GM19467 (cell line): ENCODE measurements around the gene HNF4A.

ENCODE experiments used
- ATAC-seq: cut with Tn5 transposase; IDR thresholded peaks from one replicate; pipeline ENCODE4 v1.9.1; 2021; ENCODE audit warnings: mild to moderate bottlenecking, moderate library complexity; ENCODE audit not compliant: unreplicated experiment

Gene HNF4A

GRCh38 chr20:44404204-44405181, 49.0 kb downstream of the HNF4A start:
- ATAC-seq, result no peak

- ATAC-seq, result no peak
Measured at GRCh38 chr20:44405257-44405656, 49.8 kb downstream of the HNF4A start.

GRCh38 chr20:44405785-44406571, 50.5 kb downstream of the HNF4A start:
- ATAC-seq, result no peak

- ATAC-seq, result no peak
Measured at GRCh38 chr20:44406572-44407137, 51.2 kb downstream of the HNF4A start.

GRCh38 chr20:44407402-44408184, 52.1 kb downstream of the HNF4A start:
- ATAC-seq, result no peak

- ATAC-seq, result no peak
Measured at GRCh38 chr20:44409132-44409600, 53.7 kb downstream of the HNF4A start.

- no peak for ATAC-seq
Measured at GRCh38 chr20:44410583-44411019, 55.1 kb downstream of the HNF4A start.

GRCh38 chr20:44411020-44411756, 55.7 kb downstream of the HNF4A start:
- no peak for ATAC-seq

- no peak for ATAC-seq
Measured at GRCh38 chr20:44411757-44412401, 56.4 kb downstream of the HNF4A start.

GRCh38 chr20:44412402-44413144, 57.1 kb downstream of the HNF4A start:
- no peak for ATAC-seq

- ATAC-seq, result no peak
Measured at GRCh38 chr20:44413575-44414345, 58.3 kb downstream of the HNF4A start.

- no peak for ATAC-seq
Measured at GRCh38 chr20:44414346-44414714, 58.8 kb downstream of the HNF4A start.

- ATAC-seq, result no peak
Measured at GRCh38 chr20:44414808-44415207, 59.3 kb downstream of the HNF4A start.

GRCh38 chr20:44415833-44416715, 60.6 kb downstream of the HNF4A start:
- ATAC-seq, result no peak

GRCh38 chr20:44418069-44418905, 62.8 kb downstream of the HNF4A start:
- ATAC-seq, result no peak
